HL-60/S4 treated with retinoic acid at 250 ng/mL for 4 days and 3 days (cell line): ENCODE measurements around the gene SFRP5.

Source experiments
- in situ Hi-C: fragments of 300-500 bp; cut with MboI; formaldehyde crosslinking; loops from 2 replicates; pipeline ENCODE4 v1.7.0; 2022; ENCODE audit warnings: low sequenced_read_pairs

Gene SFRP5

DNA sequence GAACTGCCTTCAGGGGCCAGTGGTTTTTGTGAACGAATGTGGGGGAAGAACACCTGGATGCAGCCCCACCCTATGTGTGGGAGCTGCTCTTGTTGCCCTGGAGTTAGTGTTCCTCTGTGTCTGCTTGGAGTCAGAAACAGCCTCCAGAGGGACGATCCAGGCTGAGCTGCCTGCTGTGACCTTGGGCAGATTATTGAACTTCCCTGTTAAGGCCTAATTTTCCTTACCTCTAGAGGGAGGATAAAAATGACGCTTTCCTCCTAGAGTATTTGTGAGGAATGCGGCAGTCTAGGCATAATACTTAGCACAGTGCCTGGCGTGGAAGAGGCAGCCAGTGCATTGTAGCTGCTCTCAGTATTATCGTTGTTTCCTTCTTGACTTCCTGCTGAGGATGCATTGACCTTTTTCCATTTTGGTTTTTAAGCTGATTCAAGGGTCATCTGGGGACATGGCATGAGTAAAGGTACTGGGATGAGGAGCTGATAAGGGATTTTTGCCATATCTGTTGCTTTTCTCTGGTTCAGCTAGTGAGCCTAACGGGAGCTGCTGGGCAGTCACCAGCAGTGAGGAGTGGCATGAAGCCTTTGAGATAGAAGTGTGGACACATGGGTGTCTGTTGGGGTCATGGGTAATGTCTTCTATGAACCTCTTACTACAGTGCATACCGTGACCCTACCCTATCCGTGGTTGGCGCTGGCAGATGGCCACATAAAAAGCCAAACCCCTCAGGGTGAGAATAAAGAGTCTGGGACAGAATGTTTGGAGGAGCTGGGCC is 28.4 kb downstream of the SFRP5 start:
- in situ Hi-C loops, result no loop called here

DNA sequence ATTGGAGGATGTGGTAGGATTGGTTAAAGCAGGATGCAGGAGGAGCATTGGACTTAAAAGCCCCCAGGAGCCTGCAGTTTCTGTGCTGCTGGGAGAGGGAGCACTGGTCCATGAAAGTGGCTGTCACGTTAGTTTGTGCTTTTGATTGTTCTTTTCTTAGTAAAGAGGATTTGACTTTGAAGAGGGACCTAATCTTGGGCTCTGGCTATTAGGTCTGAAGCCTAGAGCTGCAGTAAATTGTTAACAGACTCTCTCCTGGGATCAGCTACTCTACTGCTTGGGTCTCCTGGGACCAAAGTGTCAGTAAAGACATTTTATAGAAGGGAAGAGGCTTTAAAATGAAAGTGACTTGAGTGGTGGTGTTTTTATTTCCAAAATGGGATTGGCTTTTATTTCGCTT is 31.2 kb downstream of the SFRP5 start:
- in situ Hi-C loops, result no loop called here

DNA sequence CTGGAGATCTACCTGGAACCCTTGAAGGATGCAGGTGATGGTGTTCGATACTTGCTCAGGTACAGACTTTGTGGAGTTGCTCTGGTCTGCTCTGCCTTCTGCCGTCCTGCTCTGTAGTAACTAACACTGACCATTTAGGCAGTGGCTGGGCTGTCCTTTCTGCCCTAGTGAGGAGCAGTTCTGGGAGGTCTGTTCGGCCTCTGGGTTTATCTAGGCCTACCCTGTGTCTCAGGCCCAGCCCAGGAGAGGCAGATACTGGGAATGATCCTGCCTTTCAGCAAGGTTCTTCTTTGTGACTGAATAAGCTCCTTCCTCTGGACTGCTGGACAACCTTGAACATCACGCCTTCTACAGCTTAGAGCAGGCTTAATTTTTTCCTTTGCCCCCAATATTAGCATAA is 33.2 kb downstream of the SFRP5 start:
- in situ Hi-C loops, result no loop called here

DNA sequence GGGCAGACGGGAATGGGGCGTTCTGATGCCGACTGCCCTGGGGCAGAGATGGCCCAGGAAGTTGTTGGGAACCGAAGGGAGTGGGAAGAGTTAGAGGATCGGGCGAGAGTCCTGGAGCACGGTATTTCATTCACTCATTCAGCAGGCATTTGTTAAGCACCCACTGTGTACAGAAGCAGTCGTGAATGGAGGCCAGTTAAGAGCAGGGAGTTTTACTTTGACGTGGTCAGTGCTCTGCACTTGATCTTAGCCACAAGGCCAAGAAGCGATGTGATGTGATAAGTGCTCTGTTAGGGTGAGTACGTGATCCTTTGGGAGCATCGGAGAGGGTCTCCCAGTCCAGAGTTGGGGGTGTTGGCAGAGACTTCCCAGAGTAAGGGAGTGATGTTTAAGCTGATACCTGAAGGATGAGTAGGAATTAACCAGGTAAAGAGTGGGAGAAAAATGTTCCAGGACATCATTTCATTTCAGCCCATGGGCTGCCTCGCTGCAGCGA is 34.0 kb downstream of the SFRP5 start:
- in situ Hi-C loops, result no loop called here

DNA sequence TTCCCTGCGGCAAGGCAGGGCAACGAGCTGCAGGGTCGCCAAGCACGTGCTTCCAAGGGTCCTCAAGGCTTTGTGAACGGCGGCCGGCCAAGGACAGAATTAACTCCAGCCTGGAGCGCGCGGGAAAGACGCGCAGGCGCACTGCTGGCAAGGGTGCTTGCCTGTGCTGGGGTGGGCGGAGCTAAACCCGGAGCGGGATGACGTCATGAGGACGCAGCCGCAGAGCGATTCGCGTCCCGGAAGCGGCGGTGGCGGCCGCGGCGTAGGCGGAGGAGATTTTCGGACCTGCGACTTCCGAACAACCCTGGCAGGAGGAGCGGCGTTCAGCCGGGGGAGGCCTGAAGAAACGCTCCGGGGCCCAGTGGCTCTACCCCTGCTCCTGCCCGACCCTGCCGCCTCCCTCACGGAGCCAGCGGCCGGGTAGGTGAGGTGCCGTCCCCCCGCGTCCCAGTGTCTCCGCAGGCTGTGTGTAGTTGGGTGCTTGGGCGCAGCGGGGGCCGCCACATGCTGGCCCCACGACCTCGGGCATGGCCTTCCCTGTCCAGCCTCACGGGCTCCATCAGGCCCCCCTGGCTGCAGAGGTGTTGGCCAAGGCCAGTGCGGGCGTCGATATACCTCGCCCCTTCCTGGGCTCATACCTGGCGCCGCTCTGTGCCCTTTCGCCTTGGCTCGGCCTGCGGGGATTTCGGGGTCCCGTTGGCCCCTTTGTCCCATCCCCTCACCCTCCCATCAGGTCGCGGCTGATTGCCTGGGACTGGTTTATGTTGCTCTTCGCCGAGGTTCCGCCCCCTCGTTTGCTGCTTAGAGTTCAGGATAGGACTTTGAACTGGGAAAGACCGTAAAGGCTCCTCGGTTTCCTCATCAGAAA is 34.7 kb downstream of the SFRP5 start, which contains the start of gene ZFYVE27:
Gene ZFYVE27, plus strand, starts transcription at position 227 of the 868 bp plus-strand sequence. CDS start 1,350 bp downstream, outside the sequence.
- in situ Hi-C loops, result no loop called here

DNA sequence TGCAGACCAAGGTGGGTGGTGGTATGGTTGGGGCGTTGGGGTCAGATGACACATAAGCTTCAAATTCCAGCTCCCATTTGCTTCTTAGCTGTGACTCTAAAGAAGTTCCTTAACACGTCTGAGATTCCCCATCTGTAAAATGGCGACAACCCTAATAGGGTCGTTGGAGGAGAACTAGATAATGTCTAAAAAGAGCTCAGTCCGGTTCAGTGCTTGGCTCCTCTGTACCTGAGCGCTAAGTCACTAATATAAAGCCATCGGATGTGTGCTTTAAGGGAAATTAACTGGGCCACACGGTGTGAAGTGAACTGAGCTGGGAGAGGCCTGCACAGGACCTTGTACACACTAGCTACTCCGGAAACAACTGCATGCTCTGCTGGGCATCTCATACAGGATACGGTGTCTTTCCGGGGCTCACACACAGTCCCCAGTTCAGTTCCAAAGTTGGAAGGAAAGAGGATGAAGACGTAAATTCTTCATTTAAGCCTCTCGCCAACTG is 35.3 kb downstream of the SFRP5 start:
- in situ Hi-C loops, result no loop called here

DNA sequence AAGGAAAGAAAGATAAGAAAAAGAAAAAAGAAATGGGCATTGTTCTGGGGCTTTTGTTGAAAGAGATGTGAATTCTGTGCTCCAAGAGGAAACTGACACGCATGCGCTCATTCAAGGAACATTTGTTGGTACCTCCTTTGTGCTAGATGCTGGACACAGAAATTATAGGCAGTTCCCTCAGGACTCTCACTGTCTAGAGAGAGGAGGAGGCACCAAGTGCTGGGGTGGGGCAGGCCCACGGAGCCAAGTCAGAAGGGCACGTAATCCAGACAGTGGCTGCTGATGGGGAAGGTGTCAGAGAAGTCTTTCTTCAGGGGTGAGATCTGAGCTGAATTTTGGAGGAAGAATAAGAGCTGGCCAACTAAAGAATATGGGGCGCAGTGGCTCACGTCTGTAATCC is 37.8 kb downstream of the SFRP5 start:
- in situ Hi-C loops, result no loop called here

DNA sequence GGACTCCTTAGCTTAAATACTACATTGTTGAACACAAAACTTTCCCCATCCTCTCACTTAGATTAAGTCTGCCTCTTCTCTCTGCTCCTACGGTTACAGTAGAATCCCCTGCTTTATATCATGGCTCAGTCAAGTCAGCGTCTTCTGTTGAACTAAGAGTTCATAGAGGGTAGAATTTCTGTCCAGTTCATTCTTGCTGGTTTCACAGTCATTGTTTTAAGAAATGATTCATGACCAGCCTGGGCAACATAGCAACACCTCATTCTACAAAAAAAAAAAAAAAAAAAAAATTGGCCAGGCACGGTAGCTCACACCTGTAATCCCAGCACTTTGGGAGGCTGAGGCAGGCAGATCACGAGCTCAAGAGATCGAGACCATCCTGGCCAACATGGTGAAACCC is 38.5 kb downstream of the SFRP5 start:
- in situ Hi-C loops, result no loop called here

DNA sequence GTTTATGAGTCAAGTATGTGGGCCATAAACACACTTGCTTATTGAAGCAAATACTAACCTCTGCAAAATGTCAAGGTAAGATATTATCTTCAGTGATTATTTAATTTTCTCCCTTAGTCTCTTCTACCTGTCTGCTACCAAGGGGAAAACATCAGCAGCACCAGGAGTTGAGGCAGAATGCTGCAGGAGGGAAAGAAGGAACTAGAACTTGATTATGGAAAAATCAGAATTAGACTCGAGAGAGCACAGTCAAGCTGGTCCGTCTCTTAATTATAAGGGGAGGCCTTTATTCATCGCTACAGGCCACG is 39.8 kb downstream of the SFRP5 start:
- in situ Hi-C loops, result no loop called here

DNA sequence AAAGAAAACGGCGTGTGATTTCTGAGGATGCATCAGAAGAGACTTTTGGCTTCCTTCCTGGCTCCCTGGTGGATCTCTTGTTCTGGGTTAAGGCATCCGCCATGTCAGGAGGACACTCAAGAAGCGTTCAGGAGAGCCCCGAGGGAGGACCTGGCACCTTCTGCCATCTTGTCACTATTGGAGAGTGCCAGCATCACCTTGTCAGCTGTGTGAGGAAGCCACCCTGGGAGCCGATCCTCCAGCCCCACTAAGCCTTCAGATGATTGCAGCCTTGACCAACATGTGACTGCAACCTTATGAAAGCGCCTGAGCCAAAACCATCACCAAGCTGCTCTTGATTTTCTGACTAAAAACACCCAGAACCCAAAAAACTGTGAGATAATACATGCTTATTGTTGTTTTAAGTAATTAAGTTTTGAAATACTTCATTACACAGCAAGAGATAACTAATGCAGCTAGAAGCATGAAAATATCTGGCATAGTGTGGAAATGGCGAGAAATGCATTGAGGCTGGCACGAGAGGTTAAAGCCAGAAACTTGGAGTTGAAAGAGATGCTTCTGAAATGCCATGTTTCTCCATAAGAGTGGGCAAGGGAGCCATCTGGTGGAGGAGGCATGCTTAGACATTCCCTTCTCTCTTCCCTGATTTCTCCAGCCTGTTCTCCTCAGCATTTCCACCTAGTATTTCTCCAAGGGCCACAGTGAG is 40.3 kb downstream of the SFRP5 start:
- in situ Hi-C loops, result no loop called here

DNA sequence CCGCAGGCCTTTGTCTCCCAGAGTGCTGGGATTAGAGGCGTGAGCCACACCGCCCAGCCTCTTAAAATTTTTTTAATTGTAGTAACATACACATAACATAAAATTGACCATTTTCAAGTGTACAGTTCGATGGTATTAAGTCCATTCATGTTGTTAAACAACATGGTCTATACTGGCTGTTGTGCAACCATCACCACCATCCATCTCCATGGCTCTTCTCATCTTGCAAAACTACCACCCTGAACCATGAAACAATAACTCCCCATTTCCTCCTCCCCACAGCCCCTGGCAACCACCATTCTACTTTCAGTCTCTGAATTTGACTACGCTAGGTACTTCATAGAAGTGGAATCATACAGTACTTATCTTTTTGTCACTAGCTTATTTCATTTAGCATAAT is 42.8 kb downstream of the SFRP5 start:
- in situ Hi-C loops, result no loop called here

DNA sequence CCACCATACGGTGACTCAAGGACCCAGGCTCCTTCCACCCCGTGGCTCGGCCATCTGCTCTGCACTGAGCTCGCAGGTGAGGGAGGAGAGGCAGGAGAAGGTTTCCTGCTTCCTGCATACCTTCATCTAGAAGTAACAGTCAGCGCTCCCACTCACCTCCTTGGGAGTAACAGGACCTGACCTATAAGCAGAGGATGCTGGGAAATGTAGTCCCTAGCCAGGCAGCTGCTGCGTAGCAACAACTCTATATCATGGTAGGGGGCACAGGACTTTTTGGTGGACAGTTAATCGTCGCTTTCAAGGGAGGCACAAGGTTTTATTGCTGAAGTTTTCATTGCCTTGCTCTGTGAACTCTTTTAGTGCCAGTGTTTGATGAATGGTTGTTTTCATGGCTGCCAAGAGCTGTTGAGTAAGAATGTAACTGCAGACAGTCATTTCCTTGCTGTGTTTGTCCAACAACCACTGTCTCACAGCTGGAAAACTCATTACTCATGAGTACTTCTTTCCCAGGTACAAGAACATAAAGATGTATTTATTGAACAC is 45.1 kb downstream of the SFRP5 start:
- in situ Hi-C loops, result no loop called here

DNA sequence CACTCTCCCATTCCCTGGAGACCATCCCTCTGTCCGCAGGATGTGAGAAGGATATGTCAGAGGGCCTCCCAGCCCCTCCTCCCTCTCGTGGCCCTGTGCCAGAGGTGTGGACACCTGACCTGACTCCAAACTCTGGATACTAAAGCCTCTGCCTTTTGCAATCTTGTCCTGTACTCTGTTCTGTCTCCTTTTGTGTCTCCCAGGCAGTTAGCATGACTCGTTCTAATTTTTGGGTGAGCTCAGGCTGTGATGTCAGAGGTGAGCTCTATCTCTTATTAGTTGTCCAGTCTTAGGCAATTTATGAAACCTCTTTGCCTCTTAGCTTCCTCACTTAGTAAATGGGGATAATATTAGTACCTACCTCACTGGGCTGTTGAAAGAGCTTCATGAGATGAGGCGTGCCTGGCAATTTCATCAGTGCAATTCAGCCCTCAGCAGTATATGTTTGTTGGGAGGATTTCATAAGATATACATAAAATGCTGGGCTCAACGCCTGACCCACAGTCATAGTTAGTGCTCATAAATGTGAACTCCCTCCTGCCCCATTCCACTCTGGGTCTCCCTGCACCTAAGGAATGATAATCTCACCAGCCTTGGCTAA is 47.4 kb downstream of the SFRP5 start:
- in situ Hi-C loops, result no loop called here

DNA sequence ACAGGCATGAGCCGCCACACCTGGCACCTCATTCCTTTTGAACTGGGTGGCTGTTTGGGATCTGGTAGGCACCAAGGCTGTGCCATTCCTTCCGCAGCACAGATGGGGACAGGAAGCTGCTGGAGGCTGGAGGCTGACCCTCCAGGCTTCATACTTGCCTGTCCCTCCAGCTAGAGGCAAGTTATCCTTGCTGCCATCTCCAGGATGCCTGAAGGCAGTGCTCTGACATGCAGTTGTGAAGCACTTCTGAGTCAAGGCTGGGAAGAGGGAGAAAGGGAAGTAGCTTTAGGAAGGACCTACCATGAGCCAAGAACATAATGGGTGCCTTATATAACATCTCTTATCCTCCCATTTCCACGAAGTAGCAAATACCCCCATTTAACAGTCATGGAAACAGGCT is 48.8 kb downstream of the SFRP5 start:
- in situ Hi-C loops, result no loop called here

DNA sequence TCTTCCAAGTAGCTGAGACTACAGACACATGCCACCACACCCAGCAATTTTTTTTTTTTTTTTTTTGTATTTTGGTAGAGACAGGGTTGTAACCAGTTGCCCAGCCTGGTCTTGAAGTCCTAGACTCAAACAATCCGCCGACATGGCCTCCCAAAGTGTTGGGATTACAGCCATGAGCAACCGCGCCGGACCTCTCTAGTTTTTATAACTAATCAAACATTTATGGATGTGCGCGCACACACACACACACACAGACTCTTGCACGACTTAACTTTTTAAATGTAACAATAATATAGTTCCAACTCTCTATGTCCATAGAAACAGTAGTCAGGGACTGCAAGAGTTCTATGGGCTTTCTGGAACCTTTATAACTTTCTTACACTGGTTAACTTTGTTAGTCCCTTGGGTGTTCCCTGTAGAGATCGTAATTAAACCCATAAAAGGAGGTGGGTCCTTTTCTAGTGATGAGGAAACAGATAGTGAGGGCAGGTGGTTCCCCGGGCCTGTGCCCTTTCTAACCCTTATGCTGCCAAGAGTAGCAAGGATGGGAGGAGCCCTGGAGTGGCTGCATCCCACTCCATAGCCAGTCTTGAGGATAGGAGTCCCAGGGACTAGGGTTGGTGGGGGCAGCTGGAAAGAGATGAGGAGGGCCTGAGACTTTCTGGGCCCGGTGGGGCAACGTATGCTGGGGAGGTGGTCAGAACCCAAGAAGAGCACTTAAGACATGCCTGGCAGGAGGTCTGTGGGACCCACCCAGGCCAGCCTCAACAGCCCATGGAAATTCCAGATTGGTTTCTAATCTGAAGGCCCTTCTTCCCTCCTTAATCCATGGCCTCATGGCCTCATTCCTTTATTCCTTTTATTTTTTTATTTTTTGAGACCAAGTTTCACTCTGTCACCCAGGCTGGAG is 49.7 kb downstream of the SFRP5 start:
- in situ Hi-C loops, result no loop called here

DNA sequence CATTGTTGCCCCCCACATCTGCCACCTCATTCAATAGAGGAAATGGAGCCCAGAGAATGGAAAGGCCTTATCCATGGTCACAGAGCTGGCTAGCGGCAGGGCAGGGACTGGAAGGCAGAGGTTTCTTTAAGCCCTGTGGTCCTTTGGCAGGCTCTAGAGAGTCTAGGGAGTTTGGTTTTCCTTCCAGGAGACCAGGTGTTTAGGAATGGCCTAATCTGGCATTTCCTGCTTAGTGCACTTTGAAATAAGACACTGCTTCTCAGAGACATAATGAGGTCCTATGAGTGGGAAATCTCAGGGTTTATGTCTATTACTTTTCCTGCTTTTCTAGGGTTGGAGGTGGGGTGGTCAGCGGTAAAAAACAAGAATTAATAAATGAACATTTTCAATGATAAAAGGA is 52.2 kb downstream of the SFRP5 start:
- in situ Hi-C loops, result no loop called here

DNA sequence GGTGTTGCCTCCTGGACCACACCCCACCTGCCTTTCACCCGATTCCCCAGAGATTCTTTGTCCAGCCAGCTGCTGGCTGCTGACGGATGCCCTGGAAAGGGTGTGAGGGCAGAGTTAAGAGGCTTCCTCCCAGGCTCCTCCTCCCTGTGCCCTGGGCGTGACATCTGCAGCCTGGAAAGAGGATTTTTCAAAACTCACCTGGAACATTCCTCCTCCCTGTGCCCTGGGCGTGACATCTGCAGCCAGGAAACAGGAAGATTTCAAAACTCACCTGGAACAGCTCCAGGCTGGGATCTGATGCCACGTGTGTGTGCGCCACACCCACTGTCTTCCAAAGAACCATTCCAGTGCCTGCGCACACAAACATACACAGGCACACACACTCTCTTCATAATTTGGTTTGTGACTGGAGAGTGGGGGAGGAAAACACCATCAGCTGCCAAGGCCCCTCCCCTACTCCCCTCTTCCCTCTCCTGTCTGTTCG is 53.1 kb downstream of the SFRP5 start:
- in situ Hi-C loops, result no loop called here

DNA sequence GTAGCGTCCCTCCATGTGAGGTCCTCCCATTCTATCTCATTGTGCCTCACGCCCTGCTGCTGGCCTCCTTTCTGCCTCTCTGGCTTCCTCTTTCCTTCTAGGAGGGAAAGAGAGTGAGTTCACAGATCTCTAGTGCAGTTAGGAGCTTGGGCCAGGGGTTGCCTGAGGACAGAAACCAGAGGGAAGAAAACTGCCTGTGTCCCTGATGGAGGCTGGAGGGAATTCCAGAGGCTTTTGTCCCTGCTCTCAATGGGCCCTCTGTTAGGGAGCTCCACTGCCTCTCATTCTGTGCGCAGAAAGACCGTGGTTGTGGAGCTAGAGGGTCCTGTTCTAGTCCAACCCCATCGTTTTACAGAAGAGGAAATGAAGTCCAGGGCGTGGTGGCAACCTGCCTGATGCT is 53.6 kb downstream of the SFRP5 start:
- in situ Hi-C loops, result no loop called here

DNA sequence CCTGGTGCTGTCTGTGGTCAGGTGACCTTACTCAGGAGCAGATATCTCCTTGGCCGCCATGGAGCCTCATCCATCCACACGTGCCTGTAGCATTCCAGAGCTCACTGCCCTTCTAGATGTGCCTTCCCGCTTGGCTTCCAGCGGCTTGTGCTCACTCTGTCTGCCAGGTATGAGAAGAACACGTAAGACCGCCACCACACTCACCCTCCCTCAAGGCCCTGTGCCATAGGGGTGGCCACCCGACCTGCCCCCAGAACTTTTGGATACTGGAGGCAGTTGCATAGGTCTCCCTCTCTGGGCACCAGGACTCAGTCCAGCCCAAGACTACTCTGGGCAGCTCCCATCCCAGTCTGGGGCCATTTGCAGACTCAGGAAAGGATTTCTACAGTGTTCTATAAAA is 54.2 kb downstream of the SFRP5 start:
- in situ Hi-C loops, result no loop called here
